ENCODE results near the gene BRD7. TPM values are rescaled to one million over a fixed set of nuclear protein-coding genes. Genes with fewer than 3 reads are reported as not detected.

BRD7 gene
- total and polyA plus RNA-seq, 2 of the 13 experiments (the other 11 are each of a cell fraction or from before 2014, with no cell fraction given): 82.3 to 149 TPM

DNA sequence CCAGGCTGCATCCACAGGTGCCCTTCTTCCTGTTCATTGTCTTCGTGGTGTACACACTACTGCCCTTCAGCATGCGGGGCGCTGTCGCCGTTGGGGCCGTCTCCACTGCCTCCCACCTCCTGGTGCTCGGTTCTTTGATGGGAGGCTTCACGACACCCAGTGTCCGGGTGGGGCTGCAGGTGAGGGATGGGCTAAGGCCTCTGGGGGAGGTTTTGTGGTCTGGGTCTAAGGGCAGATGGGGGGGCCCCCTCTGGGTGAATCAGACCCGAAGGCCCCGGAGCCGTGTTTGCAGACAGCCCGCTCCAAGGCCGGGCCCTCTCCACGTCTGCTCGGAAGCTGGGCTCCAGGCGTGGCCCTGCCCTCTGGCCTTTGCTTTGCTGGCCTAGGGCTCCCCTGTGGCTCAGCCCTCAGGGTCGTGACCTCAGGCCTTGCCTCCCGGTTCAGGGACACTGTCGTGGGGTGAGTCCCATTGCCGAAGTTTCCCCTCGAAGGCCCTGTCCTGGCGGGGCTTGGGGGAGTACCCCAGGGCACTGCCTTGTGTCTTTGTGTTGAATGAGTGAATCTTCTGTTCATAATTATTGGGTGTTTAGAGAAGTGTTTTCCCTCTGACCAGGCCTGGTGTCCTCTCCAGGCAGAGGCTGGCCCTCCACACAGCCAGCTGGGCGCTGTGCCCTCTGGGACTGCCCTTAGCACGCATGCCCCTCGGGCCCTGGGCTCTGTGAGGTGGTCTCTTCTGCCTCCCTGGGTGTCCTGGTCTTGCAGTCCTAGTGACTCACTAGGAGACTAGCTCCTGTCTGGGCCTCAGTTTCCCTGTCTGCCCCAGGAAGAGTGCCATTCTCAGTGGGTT lies 76.8 kb downstream of the BRD7 start (continued):
- TF ChIP-seq, protein P1, sequence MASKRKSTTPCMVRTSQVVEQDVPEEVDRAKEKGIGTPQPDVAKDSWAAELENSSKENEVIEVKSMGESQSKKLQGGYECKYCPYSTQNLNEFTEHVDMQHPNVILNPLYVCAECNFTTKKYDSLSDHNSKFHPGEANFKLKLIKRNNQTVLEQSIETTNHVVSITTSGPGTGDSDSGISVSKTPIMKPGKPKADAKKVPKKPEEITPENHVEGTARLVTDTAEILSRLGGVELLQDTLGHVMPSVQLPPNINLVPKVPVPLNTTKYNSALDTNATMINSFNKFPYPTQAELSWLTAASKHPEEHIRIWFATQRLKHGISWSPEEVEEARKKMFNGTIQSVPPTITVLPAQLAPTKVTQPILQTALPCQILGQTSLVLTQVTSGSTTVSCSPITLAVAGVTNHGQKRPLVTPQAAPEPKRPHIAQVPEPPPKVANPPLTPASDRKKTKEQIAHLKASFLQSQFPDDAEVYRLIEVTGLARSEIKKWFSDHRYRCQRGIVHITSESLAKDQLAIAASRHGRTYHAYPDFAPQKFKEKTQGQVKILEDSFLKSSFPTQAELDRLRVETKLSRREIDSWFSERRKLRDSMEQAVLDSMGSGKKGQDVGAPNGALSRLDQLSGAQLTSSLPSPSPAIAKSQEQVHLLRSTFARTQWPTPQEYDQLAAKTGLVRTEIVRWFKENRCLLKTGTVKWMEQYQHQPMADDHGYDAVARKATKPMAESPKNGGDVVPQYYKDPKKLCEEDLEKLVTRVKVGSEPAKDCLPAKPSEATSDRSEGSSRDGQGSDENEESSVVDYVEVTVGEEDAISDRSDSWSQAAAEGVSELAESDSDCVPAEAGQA (IDR thresholded peaks at IDR 0.05; ENCODE audit: low read depth): no peak
- TF ChIP-seq, protein P1 (CRISPR knock-in tag; IDR thresholded peaks at IDR 0.05; ENCODE audit: borderline replicate concordance): no peak
- no peak for TF ChIP-seq KLF11 (CRISPR knock-in tag; IDR thresholded peaks at IDR 0.05)
- TF ChIP-seq PPARG (CRISPR knock-in tag; conservative IDR thresholded peaks at IDR 0.05): peak; percentile 86
- no peak for TF ChIP-seq ATRX (CRISPR knock-in tag; IDR thresholded peaks at IDR 0.05; ENCODE audit: borderline replicate concordance)
- TF ChIP-seq CBX1 (IDR thresholded peaks at IDR 0.05; ENCODE audit: low read depth): no peak
- 0 out of 2 replicates have a peak, but pooled peaks have one; percentile 65 for TF ChIP-seq AHR (CRISPR knock-in tag; IDR thresholded peaks at IDR 0.05)
- TF ChIP-seq ZNF501 (CRISPR knock-in tag; IDR thresholded peaks at IDR 0.05): 0 out of 2 replicates have a peak, but pooled peaks have one; percentile 65
- TF ChIP-seq TCF7L2 (IDR thresholded peaks at IDR 0.05; ENCODE audit: low read depth, low read length): no peak
- no peak for TF ChIP-seq MYNN (CRISPR knock-in tag; IDR thresholded peaks at IDR 0.05; ENCODE audit: low read depth)
- TF ChIP-seq CCDC6 (CRISPR knock-in tag; IDR thresholded peaks at IDR 0.05): no peak
- TF ChIP-seq DZIP1 (CRISPR knock-in tag; IDR thresholded peaks at IDR 0.05): no peak; the same call in 1 of the 2 replicates
- peak; percentile 27; the same call in 1 of the 2 replicates for TF ChIP-seq ZBTB21 (CRISPR knock-in tag; IDR thresholded peaks at IDR 0.05)

Measured in HepG2 (cell line).